ENCODE data around the gene XRN2.

DNA sequence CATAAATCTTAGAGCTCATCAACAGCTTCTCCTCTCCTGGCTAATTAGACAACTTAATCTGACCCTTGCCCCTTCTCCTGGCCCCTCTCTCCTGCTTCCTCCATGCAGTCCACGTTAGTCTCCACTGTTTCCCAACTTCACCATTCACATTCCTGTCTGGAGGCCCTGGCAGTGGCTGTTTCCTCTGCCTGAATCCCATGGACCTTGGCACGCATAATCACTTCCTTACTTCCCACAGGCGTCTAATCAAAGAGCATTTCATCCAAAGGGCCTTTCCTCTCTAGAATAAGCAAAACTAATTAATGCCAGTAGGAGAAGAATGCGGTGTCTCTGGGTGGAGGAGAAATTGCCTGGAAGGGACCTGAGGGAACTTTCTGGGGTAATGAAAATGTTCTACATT, 16.4 kb upstream of the XRN2 start:
- TF ChIP-seq, protein P1, sequence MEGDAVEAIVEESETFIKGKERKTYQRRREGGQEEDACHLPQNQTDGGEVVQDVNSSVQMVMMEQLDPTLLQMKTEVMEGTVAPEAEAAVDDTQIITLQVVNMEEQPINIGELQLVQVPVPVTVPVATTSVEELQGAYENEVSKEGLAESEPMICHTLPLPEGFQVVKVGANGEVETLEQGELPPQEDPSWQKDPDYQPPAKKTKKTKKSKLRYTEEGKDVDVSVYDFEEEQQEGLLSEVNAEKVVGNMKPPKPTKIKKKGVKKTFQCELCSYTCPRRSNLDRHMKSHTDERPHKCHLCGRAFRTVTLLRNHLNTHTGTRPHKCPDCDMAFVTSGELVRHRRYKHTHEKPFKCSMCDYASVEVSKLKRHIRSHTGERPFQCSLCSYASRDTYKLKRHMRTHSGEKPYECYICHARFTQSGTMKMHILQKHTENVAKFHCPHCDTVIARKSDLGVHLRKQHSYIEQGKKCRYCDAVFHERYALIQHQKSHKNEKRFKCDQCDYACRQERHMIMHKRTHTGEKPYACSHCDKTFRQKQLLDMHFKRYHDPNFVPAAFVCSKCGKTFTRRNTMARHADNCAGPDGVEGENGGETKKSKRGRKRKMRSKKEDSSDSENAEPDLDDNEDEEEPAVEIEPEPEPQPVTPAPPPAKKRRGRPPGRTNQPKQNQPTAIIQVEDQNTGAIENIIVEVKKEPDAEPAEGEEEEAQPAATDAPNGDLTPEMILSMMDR (IDR thresholded peaks at IDR 0.05), result no peak
- no peak for TF ChIP-seq POLR2A (IDR thresholded peaks at IDR 0.05)

Measured in lower leg skin (tissue), 3 donors.